ENCODE data around the gene CRELD1.
A peak's percentile ranks its signal among the peaks of the same experiment; 100 is the strongest.
"Not testable (repeated sequence)": the region's sequence is repeated elsewhere in the genome, so short reads cannot be mapped to it uniquely, and the experiment has no call there.

CRELD1 gene

DNA sequence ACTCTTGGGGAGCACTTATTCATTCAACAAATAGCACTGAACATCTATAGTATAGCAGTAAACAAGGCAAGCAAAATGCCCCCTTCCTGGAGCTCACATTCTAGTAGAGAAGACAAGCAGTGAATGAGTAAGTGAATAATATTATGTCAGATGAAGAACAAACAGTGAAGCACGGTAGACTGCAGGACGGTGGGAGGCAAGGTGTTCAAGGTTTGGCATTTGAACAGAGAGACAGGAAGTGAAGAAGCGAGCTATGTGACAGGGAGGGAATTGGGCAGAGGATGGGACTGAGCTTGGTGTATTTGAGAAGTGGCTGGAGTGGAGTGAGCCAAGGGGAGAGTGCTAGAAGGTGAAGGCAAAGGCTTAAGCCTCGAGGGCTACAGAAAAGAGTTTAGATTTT, 1.4 kb downstream of the CRELD1 start:
- DNase-seq (ENCODE audit: low read depth in 2 of 2) = no peak

DNA sequence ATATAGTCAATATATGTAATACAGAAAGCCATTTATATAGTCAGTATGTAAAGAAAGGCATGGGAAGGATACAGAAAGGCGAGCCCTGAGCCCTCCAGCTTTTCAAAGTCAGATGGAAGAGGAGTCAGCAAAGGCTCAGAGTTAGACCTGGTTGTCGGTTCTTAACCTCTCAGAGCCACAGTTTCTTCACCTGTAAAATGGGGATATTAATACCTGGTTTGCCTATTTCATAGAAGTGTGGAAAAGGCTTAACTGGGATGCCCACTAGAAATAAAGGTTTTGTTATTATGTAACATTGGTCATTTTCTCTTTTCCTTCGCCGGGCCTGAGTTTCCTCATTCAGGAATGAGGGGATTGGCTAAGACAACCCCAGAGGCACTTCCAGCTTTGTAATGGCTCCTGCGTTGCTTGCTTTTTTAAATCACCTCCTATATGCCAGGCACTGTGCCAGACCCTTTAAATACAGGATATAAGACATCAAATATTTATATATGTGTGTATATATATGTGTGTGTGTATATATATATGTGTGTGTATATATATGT, 2.4 kb downstream of the CRELD1 start:
- no peak for DNase-seq (ENCODE audit: low read depth in 2 of 2)

DNA sequence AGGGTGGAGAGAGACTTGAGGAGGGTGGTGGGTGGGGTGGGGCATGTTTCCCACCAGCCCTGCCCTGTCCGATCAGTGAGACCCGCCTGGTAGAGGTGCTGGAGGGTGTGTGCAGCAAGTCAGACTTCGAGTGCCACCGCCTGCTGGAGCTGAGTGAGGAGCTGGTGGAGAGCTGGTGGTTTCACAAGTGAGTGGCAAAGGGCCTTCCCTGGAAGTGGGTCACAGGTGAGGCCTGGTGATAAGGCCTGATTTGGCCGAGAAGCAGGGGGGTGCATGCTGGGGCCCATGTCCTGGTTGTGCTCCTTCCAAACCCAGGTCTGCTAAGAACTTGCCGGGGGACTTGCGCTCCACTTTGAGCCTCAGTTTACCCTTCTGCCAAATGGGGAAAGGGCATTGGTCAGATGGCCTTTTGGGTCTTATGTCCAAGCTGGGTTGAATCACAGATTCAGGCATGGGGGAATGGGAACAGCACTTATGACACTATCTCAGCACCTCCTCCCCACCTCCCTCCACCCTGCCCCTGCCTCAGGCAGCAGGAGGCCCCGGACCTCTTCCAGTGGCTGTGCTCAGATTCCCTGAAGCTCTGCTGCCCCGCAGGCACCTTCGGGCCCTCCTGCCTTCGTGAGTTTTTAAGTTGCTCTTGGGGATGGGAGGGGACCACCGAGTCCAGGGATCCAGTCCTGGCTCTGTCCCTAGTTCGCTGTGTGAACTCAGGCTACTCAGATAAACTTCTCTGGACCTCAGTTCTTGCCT, 4.0 kb downstream of the CRELD1 start:
- no peak for DNase-seq (ENCODE audit: low read depth in 2 of 2)

DNA sequence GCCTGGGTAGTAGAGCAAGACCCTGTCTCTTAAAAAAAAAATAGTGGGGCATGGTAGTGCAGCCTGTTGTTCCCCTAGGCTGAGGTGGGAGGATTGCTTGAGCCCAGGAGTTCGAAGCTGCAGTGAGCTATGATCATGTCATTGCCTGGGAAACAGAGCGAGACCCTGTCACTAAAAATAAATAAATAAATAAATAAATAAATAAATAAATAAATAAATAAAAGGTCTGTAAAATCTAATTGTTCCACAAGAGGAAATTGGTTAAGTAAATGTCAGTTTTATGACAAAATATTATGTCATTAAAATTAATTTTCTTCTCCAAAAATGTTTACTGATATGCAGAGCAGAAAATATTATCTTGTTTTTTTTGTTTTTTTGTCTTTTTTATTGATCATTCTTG, 5.3 kb downstream of the CRELD1 start:
- no peak for DNase-seq (ENCODE audit: low read depth in 2 of 2)

DNA sequence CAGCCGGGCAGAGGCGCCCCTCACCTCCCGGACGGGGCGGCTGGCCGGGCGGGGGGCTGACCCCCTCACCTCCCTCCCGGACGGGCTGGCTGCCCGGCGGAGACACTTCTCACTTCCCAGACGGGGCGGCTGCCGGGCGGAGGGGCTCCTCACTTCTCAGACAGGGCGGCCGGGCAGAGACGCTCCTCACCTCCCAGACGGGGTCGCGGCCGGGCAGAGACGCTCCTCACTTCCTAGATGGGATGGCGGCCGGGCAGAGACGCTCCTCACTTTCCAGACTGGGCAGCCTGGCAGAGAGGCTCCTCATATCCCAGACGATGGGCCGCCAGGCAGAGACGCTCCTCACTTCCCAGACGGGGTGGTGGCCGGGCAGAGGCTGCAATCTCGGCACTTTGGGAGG, 6.3 kb downstream of the CRELD1 start:
- not testable (repeated sequence) for DNase-seq (ENCODE audit: low read depth in 2 of 2)

DNA sequence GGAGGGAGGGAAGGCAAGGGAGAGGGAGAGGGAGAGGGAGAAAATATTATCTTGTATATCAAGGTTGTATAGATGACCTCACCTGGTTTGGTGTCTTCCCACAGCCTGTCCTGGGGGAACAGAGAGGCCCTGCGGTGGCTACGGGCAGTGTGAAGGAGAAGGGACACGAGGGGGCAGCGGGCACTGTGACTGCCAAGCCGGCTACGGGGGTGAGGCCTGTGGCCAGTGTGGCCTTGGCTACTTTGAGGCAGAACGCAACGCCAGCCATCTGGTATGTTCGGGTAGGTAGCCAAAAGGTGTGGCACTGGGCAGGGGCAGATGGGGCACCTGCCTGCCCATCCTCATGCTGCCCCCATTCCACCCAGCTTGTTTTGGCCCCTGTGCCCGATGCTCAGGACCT, 7.1 kb downstream of the CRELD1 start:
- no peak for DNase-seq (ENCODE audit: low read depth in 2 of 2)

DNA sequence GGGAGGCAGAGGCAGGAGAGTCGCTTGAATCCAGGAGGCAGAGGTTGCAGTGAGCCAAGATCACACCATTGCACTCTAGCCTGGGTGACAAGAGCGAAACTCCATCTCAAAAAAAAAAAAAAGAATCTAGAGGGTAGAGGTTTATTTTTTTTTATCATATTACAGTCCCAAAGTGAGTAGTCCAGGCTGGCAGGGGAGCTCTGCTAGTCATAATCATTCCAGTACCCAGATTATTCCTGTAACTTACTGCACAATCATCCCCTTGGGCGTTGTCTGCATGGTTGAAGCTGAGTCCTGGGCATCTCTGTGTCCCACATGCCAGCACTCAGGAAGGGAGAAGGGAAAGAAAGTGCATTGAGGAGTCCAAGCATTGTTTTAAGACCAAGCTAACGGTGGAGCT, 8.5 kb downstream of the CRELD1 start:
- DNase-seq (ENCODE audit: low read depth in 2 of 2) = no peak

DNA sequence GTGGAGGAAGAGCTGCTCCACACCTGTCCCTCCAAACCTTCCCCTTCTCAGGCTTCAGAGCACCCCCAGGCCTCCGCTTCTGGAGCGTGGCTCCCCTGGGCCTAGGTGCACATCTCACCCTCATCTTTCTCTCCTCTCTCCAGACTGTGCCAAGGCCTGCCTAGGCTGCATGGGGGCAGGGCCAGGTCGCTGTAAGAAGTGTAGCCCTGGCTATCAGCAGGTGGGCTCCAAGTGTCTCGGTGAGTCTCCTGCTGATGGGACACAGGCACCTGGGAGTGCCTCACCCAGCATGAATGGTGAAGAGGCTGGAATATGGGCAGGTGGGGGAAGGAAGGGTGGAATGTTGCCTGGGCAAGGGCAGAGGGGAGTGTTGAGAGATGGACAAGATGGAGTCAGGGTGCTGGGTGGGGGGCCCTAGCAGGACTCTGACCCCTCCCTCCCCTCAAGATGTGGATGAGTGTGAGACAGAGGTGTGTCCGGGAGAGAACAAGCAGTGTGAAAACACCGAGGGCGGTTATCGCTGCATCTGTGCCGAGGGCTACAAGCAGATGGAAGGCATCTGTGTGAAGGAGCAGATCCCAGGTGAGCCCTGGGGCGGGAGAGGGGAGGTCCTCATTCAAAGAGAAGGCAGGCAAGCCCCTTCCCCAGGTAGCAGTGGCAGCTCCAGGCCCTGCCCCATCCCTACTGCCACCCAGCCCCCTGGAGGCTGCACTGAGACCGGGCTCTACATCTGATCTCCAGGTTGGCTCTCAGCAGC, 9.5 kb downstream of the CRELD1 start:
- DNase-seq (ENCODE audit: low read depth in 2 of 2) = no peak

DNA sequence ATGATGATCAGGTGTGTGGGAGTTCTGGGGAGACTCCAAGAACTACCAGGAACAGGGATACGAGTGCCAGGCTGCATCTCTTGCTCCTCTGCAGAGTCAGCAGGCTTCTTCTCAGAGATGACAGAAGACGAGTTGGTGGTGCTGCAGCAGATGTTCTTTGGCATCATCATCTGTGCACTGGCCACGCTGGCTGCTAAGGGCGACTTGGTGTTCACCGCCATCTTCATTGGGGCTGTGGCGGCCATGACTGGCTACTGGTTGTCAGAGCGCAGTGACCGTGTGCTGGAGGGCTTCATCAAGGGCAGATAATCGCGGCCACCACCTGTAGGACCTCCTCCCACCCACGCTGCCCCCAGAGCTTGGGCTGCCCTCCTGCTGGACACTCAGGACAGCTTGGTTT, 10.6 kb downstream of the CRELD1 start:
- DNase-seq (ENCODE audit: low read depth in 2 of 2) = no peak

DNA sequence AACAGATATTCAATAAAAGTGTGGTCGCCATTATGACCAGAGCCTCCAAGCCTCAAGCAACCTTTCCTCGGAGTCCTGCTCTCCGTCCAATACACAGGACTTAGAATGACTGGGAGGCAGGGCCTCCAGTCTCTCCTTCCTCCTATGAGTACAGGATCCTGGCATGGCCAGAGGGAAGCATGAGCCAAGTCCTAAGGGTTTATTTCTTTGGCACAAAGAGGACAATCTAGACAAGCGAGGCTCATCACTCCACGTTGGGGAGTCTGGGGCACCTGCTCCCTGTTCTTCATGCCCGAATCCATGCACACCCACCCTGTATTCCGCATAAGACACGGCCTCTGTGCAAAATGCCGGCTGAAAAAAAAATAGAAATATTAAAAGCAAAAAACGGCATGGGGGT, 11.7 kb downstream of the CRELD1 start:
- DNase-seq (ENCODE audit: low read depth in 2 of 2) = no peak

DNA sequence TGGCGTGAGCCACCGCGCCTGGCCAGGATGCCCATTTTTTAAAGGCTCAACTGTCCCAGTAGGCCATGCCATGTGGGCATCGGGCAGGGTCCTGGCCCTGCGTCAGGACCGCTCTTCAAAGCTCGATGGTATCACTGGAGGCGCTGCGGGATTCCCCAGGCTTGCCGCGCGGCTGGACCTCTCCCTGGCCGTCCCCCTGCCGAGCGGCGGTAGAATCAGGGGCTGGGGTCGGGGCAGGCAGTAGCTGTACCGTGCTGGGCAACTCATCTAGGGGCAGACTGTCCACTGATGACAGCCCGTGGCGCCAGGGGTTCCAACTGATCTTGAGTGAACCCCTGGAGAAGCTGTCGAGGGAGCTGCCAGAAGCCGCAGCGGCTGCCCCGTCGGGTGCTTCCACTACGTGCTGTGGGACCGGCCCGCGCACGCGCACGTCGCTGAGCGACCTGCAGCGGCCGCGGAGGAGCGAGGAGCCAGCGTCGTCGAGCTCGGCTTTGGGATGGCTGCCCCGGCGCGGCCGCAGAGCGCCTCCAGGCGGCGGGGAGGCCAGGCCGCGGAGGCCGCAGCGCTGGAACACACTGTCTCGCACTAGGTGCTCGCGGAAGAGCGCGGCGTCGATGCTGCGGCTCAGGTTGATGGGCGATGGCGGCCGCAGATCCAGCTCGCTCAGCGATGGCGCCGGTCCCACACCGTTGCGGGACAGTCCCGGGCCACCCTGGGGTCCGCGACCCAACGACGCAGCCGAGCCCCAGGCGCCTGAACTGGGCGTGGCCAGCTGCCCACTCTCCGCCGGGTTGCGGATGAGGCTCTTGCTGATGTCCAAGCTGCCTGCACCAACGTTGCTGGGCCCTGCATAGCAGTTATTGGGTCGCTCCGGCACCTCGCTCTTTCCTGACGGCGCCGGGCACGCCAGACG, 12.7 kb downstream of the CRELD1 start:
- DNase-seq (ENCODE audit: low read depth in 2 of 2) = peak; percentile 70 to 81

DNA sequence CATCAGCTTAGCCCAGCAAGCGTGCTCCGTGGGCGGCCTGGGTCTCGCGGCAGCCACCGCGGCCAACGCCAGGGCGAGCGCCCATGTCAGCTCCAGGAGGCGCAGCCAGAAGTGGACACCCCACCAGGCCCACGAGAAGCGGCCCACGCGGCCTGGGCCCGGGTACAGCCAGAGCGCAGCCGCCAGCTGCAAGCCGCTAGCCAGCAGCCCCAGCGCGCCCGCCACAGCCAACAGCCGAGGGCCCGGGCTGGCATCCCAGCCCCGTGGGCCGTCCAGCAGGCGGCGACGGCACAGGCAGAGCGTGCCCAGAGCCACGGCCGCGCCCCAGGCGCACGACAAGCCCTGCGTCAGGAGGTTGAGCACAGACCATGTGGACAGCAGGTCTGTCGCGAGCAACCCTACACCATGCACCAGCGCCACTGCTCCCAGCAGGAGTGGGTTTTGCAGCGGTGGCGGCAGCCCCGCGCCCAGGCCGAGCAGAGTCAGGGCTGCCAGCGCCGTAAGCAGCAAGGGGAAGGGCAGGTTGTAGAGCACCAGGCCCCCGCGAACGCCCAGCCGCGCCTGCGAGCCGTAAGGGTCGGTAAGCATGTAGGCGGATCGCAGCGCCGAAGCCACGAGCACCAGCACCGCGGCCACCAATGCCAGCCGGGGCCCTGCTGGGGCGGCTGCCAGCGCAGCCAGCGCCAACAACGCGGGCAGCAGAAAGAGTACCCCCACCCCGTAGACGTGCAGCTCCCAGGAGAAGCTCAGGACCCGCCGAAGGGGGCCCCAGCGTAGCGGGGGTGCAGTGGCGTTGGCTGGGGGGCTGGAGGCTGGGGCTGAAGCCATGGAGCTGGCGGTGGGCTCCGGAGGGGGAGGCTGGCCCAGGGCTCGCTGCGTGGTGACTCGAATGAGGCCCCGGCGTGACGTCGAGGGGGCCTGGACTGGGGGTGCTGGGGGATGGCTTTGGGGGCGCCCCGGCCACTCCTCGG, 13.7 kb downstream of the CRELD1 start:
- DNase-seq (ENCODE audit: low read depth in 2 of 2) = no peak

DNA sequence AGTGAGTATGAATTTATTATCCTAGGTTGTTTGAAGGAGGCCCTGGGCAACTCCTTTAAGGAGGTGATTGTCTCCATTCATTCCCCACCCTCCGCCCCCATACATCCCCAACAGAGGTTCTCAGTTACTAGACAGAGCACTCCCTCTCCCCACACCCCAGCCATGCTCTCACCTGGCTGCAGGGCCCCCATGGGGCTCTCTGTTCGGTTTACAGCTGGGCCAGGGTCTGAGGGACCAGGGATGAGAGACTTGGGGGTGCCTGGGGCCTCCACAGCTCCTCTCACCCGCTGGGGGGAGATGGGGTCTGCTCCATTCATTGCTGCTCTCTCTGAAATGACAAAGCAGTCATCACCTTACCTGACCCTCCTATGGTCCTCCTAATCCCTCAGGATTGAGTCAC, 15.0 kb downstream of the CRELD1 start:
- no peak for DNase-seq (ENCODE audit: low read depth in 2 of 2)

DNA sequence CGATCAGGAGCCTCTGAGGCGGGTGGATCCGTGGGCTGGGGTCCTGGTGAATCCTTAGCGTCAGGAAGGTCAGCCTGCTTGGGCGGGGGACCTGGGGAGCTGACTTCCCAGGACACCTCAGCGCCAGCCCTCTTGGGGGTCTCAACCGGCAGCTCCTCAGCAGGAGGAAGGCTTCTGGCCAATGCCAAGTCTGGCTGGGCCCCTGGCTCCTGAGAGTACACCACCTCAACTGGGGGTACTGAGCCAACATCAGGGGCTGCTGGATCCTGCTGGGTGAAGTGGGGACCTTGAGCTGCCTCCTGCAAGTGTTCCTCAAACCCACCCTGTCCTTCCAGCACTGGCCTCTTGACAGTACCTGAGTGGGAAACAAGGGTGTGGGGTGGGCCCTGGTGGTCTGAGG, 15.5 kb downstream of the CRELD1 start:
- DNase-seq (ENCODE audit: low read depth in 2 of 2) = no peak

DNA sequence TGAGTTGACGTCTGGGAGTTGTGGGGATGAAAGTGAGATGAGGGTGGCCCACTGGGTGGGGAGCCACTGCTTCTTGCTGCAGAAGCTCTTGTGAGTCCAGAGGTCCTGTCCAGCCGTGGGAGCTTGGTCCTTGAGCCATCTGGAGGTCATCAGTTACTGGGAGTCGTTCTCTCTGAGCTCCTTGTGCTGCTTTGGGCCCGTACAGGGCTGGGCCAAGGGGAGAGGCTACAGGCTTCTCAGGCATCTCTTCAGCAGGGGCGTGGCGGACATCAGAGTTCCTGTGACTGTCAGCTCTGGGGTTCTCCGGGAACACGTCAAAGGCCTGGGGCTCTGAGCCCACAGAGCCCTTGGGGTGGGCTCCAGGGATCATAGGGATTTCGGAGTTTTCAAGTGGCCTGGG, 16.0 kb downstream of the CRELD1 start:
- no peak for DNase-seq (ENCODE audit: low read depth in 2 of 2)

DNA sequence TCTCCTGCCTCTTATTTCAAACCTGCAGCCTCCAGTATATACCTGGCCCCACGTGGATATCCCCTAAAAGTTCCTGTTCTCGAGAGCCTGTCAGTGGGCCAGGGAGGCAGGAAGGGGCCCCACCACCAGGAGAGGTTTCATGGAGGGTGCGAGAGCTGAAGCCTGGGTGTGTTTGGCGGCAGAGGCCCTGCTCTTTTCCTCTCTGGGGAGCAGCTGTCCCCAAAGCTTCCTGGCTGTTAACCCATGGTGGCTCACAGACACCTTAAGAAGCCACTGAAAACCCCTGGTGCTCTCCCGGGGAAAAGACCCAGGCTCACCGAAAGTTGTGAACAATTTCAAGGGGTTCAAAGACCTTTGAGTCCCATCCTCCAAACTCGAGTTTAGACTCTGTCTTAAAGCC, 17.5 kb downstream of the CRELD1 start:
- DNase-seq (ENCODE audit: low read depth in 2 of 2) = no peak

DNA sequence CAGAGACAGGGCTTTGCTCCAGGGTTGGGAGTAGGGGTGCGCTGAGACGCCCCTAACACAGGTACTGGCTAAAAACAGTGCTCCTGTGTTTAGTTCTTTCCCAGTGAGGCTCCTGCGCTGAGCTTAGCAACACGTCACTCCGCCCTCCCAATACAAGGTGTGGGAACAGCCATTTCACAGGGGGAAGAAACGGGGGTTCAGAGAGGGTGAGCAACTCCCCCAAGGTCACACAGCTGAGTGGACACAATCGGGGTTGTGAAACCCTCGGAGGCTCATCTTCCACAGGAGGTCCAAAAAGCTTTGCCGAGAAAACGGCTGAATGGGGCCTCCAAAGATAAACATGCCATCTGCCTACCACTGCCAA, 17.9 kb downstream of the CRELD1 start:
- no peak for DNase-seq (ENCODE audit: low read depth in 2 of 2)

DNA sequence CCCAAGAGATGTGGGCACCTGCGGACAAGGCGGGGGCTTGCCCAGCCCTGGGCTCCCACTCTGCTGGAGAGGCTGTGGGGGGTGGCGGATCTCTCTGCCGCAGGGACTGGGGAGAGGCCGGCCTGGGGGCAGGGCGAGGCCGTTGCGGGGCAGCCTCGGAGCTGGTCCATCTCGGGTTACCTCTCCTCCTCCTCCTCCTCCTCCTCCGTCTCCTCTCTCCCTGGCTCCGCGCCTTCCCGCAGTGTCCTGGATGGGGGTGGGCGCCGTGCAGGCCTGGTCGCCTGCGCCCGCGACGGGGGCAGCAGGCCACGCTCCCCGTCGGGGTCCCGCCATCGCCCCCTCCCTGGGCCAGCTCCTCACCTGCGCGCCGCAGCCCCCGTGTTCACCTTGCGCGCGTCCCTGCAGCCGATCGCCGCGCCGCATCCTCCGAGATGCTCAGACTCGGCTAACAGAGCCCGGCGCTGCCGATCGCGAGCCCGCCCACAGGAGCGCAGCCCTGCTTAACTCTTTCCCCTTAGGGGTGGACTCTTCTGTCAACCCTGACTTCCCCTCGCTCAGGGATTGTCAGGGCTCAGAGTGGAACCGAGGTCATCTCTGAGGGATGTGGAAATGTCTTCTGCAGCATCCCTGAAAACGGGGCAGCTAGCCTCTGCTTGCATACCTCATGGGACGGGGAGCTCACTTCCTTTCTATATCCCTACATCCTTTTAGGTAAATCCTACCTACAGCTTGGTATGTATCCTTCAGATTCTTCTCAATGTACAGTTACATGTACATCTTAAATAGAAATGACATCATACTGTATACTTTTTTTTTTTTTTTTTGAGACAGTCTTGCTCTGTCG, 18.6 kb downstream of the CRELD1 start, which contains the start of gene PRRT3:
PRRT3 (minus strand) TSS at position 447 of the 844 bp plus-strand sequence. CDS start 2,293 bp downstream, outside the sequence.
- peak in 1 of 2 donors; percentile 63 for DNase-seq (ENCODE audit: low read depth in 2 of 2)

DNA sequence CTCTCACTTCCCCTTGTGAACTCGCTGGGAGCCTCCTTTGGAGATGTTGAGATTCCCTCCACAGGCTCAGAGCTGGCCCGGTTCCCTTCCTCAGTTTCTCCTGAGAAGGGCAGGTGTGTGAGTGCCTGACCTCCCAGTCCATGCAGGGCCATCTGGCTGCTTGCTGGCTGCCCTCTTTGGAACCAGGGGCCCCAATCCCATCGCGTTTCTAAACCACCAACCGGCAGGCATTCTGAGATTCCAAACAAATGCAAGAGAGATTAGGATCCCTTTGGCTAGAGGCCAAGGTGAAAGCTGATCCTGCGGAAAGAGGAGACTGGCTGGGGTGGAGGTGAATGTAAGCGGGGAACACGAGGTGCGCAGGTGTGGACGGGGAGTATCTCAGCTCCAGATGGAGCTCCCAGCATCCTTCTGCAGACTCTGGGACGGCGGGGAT, 21.5 kb downstream of the CRELD1 start:
- DNase-seq (ENCODE audit: low read depth in 2 of 2) = no peak

All from stimulated activated CD4-positive, alpha-beta T cell treated with anti-CD3 and anti-CD28 coated beads, Interleukin-15, amount 100 ng/mL, for 48 hours (primary cell).